HEK293 (cell line): ENCODE measurements around the gene TRABD2A.

Experiments
- KLF1 ChIP-seq: fragments of 450-650 bp; formaldehyde crosslinking; IDR thresholded peaks from 2 replicates; pipeline ENCODE4 v1.5.1; 2016; ENCODE audit warnings: missing biosample characterization, missing genetic modification characterization
- MYNN ChIP-seq: fragments of 450-650 bp; formaldehyde crosslinking; IDR thresholded peaks from 2 replicates; pipeline ENCODE4 v1.5.1; 2016; ENCODE audit warnings: missing biosample characterization, missing genetic modification characterization, borderline replicate concordance
- MZF1 ChIP-seq: fragments of 450-650 bp; formaldehyde crosslinking; IDR thresholded peaks from 2 replicates; pipeline ENCODE4 v1.5.1; 2017; ENCODE audit warnings: missing biosample characterization, missing genetic modification characterization, borderline replicate concordance
- REPIN1 ChIP-seq: fragments of 450-650 bp; formaldehyde crosslinking; IDR thresholded peaks from 2 replicates; pipeline ENCODE4 v1.5.1; 2017; ENCODE audit warnings: missing biosample characterization, missing genetic modification characterization, low read depth
- ZNF132 ChIP-seq: fragments of 450-650 bp; formaldehyde crosslinking; IDR thresholded peaks from 2 replicates; pipeline ENCODE4 v1.5.1; 2017; ENCODE audit warnings: missing biosample characterization, missing genetic modification characterization, borderline replicate concordance
- ZNF133 ChIP-seq: fragments of 450-650 bp; formaldehyde crosslinking; IDR thresholded peaks from 2 replicates; pipeline ENCODE4 v1.5.1; 2016; ENCODE audit warnings: missing biosample characterization, missing genetic modification characterization
- ZNF140 ChIP-seq: fragments of 450-650 bp; formaldehyde crosslinking; IDR thresholded peaks from 2 replicates; pipeline ENCODE4 v1.5.1; 2016; ENCODE audit warnings: missing biosample characterization, missing genetic modification characterization
- ZNF335 ChIP-seq: fragments of 450-650 bp; formaldehyde crosslinking; conservative IDR thresholded peaks from 2 replicates; pipeline ENCODE4 v1.5.1; 2016; ENCODE audit warnings: missing biosample characterization, missing genetic modification characterization
- ZNF544 ChIP-seq: fragments of 450-650 bp; formaldehyde crosslinking; IDR thresholded peaks from 2 replicates; pipeline ENCODE4 v1.5.0; 2017; ENCODE audit warnings: missing biosample characterization, missing genetic modification characterization
- ZNF548 ChIP-seq: fragments of 450-650 bp; formaldehyde crosslinking; IDR thresholded peaks from 2 replicates; pipeline ENCODE4 v1.5.1; 2016; ENCODE audit warnings: missing biosample characterization, missing genetic modification characterization
- ZNF571 ChIP-seq: fragments of 450-650 bp; formaldehyde crosslinking; IDR thresholded peaks from 2 replicates; pipeline ENCODE4 v1.5.0; 2017; ENCODE audit warnings: missing biosample characterization, missing genetic modification characterization
- ZNF600 ChIP-seq: fragments of 450-650 bp; formaldehyde crosslinking; IDR thresholded peaks from 2 replicates; pipeline ENCODE4 v1.5.1; 2016; ENCODE audit warnings: missing biosample characterization, missing genetic modification characterization
- ZNF664 ChIP-seq: fragments of 450-650 bp; formaldehyde crosslinking; IDR thresholded peaks from 2 replicates; pipeline ENCODE4 v1.5.1; 2016; ENCODE audit warnings: missing biosample characterization, missing genetic modification characterization
- ZNF670 ChIP-seq: fragments of 450-650 bp; formaldehyde crosslinking; IDR thresholded peaks from 2 replicates; pipeline ENCODE4 v1.5.1; 2016; ENCODE audit warnings: missing biosample characterization, missing genetic modification characterization, low read depth
- ZNF747 ChIP-seq: fragments of 450-650 bp; formaldehyde crosslinking; IDR thresholded peaks from 2 replicates; pipeline ENCODE4 v1.5.1; 2016; ENCODE audit warnings: missing biosample characterization, missing genetic modification characterization
- ZNF76 ChIP-seq: fragments of 450-650 bp; formaldehyde crosslinking; IDR thresholded peaks from 2 replicates; pipeline ENCODE4; 2016; ENCODE audit warnings: low read depth, missing biosample characterization, missing genetic modification characterization, borderline replicate concordance
- ZNF776 ChIP-seq: fragments of 450-650 bp; formaldehyde crosslinking; IDR thresholded peaks from 2 replicates; pipeline ENCODE4 v1.5.0; 2017; ENCODE audit warnings: missing biosample characterization, missing genetic modification characterization, borderline replicate concordance
- ZNF777 ChIP-seq: fragments of 450-650 bp; formaldehyde crosslinking; IDR thresholded peaks from 2 replicates; pipeline ENCODE4 v1.5.1; 2017; ENCODE audit warnings: missing biosample characterization, missing genetic modification characterization, borderline replicate concordance
- ZSCAN16 ChIP-seq: fragments of 450-650 bp; formaldehyde crosslinking; IDR thresholded peaks from 2 replicates; pipeline ENCODE4 v1.5.1; 2016; ENCODE audit warnings: missing biosample characterization, missing genetic modification characterization
- TF ChIP-seq, protein P1 (sequence below): fragments of 450-650 bp; formaldehyde crosslinking; IDR thresholded peaks from 2 replicates; pipeline ENCODE4 v1.5.0; 2017; ENCODE audit warnings: missing biosample characterization, missing genetic modification characterization, borderline replicate concordance
- TF ChIP-seq, protein P2 (sequence below): fragments of 450-650 bp; formaldehyde crosslinking; IDR thresholded peaks from 2 replicates; pipeline ENCODE4 v1.5.1; 2016; ENCODE audit warnings: missing biosample characterization, missing genetic modification characterization, borderline replicate concordance
- TF ChIP-seq, protein P3 (sequence below): fragments of 450-650 bp; formaldehyde crosslinking; IDR thresholded peaks from 2 replicates; pipeline ENCODE4 v1.5.1; 2017; ENCODE audit warnings: missing biosample characterization, missing genetic modification characterization
- TF ChIP-seq, protein P4 (sequence below): fragments of 450-650 bp; formaldehyde crosslinking; IDR thresholded peaks from 2 replicates; pipeline ENCODE4 v1.5.1; 2017; ENCODE audit warnings: missing biosample characterization, missing genetic modification characterization
- TF ChIP-seq, protein P5 (sequence below): sonication (generic); formaldehyde crosslinking; IDR thresholded peaks from 2 replicates; pipeline ENCODE4 v1.8.1; 2022; ENCODE audit warnings: mild to moderate bottlenecking, moderate library complexity, missing genetic modification reagents
- TF ChIP-seq, protein P6 (sequence below): fragments of 450-650 bp; formaldehyde crosslinking; IDR thresholded peaks from 2 replicates; pipeline ENCODE4 v1.5.1; 2016; ENCODE audit warnings: missing biosample characterization, missing genetic modification characterization
- TF ChIP-seq, protein P7 (sequence below): fragments of 450-650 bp; formaldehyde crosslinking; IDR thresholded peaks from 2 replicates; pipeline ENCODE4; 2016; ENCODE audit warnings: missing biosample characterization, missing genetic modification characterization

The TRABD2A gene

DNA sequence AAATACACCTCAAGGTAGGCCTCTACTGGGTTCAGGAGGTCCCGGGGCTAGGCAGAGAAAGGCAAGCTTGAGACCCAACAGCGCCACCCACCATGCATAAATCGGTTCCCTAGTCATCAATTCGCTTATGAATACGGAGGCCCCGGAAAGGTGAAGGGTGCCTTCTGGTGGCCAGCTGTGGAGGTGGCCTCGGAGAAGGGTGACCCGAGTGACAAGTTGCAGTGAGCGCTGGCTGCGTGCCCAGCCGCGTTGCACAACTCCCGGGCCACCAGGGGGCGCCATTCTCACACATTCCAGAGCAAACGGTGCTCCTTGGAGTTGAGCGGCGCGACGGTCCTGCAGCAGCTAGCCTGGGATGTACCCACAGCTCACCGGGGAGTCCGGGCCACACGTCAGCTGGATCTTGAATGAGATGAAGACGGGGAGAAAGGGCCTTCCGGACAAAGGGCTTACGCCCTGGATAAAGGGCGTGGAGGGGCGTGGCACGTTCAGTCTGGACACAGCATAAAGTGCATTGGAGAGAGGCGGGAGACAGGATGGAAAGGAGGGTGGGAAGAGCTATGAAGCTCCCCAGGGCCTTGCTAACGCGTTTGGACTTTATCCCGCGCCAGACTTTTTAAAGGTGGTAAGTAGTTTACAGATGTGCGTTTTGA lies 45.0 kb upstream of the TRABD2A start (continued):
- TF ChIP-seq, protein P1, sequence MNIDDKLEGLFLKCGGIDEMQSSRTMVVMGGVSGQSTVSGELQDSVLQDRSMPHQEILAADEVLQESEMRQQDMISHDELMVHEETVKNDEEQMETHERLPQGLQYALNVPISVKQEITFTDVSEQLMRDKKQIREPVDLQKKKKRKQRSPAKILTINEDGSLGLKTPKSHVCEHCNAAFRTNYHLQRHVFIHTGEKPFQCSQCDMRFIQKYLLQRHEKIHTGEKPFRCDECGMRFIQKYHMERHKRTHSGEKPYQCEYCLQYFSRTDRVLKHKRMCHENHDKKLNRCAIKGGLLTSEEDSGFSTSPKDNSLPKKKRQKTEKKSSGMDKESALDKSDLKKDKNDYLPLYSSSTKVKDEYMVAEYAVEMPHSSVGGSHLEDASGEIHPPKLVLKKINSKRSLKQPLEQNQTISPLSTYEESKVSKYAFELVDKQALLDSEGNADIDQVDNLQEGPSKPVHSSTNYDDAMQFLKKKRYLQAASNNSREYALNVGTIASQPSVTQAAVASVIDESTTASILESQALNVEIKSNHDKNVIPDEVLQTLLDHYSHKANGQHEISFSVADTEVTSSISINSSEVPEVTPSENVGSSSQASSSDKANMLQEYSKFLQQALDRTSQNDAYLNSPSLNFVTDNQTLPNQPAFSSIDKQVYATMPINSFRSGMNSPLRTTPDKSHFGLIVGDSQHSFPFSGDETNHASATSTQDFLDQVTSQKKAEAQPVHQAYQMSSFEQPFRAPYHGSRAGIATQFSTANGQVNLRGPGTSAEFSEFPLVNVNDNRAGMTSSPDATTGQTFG (tag by site-specific recombination): no peak
- no peak for TF ChIP-seq REPIN1
- no peak for TF ChIP-seq ZNF548 (tag by site-specific recombination)
- TF ChIP-seq, protein P2, sequence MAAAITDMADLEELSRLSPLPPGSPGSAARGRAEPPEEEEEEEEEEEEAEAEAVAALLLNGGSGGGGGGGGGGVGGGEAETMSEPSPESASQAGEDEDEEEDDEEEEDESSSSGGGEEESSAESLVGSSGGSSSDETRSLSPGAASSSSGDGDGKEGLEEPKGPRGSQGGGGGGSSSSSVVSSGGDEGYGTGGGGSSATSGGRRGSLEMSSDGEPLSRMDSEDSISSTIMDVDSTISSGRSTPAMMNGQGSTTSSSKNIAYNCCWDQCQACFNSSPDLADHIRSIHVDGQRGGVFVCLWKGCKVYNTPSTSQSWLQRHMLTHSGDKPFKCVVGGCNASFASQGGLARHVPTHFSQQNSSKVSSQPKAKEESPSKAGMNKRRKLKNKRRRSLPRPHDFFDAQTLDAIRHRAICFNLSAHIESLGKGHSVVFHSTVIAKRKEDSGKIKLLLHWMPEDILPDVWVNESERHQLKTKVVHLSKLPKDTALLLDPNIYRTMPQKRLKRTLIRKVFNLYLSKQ: no peak
- no peak; the same call in none of the 2 replicates for TF ChIP-seq ZNF335
- no peak for TF ChIP-seq ZNF133
- no peak for TF ChIP-seq ZNF777 (tag by site-specific recombination)
- no peak for TF ChIP-seq ZNF571 (tag by site-specific recombination)
- no peak for TF ChIP-seq ZNF670 (tag by site-specific recombination)
- TF ChIP-seq MYNN (tag by site-specific recombination): no peak
- TF ChIP-seq, protein P3, sequence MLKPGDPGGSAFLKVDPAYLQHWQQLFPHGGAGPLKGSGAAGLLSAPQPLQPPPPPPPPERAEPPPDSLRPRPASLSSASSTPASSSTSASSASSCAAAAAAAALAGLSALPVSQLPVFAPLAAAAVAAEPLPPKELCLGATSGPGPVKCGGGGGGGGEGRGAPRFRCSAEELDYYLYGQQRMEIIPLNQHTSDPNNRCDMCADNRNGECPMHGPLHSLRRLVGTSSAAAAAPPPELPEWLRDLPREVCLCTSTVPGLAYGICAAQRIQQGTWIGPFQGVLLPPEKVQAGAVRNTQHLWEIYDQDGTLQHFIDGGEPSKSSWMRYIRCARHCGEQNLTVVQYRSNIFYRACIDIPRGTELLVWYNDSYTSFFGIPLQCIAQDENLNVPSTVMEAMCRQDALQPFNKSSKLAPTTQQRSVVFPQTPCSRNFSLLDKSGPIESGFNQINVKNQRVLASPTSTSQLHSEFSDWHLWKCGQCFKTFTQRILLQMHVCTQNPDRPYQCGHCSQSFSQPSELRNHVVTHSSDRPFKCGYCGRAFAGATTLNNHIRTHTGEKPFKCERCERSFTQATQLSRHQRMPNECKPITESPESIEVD (tag by site-specific recombination): no peak
- TF ChIP-seq, protein P4, sequence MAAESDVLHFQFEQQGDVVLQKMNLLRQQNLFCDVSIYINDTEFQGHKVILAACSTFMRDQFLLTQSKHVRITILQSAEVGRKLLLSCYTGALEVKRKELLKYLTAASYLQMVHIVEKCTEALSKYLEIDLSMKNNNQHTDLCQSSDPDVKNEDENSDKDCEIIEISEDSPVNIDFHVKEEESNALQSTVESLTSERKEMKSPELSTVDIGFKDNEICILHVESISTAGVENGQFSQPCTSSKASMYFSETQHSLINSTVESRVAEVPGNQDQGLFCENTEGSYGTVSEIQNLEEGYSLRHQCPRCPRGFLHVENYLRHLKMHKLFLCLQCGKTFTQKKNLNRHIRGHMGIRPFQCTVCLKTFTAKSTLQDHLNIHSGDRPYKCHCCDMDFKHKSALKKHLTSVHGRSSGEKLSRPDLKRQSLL (tag by site-specific recombination): no peak
- TF ChIP-seq ZSCAN16 (tag by site-specific recombination): no peak
- TF ChIP-seq ZNF747 (tag by site-specific recombination): no peak
- TF ChIP-seq, protein P5, sequence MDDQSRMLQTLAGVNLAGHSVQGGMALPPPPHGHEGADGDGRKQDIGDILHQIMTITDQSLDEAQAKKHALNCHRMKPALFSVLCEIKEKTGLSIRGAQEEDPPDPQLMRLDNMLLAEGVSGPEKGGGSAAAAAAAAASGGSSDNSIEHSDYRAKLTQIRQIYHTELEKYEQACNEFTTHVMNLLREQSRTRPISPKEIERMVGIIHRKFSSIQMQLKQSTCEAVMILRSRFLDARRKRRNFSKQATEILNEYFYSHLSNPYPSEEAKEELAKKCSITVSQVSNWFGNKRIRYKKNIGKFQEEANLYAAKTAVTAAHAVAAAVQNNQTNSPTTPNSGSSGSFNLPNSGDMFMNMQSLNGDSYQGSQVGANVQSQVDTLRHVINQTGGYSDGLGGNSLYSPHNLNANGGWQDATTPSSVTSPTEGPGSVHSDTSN (CRISPR knock-in tag): peak; percentile 58; the same call in 1 of the 2 replicates
- TF ChIP-seq, protein P6, sequence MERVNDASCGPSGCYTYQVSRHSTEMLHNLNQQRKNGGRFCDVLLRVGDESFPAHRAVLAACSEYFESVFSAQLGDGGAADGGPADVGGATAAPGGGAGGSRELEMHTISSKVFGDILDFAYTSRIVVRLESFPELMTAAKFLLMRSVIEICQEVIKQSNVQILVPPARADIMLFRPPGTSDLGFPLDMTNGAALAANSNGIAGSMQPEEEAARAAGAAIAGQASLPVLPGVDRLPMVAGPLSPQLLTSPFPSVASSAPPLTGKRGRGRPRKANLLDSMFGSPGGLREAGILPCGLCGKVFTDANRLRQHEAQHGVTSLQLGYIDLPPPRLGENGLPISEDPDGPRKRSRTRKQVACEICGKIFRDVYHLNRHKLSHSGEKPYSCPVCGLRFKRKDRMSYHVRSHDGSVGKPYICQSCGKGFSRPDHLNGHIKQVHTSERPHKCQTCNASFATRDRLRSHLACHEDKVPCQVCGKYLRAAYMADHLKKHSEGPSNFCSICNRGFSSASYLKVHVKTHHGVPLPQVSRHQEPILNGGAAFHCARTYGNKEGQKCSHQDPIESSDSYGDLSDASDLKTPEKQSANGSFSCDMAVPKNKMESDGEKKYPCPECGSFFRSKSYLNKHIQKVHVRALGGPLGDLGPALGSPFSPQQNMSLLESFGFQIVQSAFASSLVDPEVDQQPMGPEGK (tag by site-specific recombination): peak; percentile 25; the same call in 1 of the 2 replicates
- TF ChIP-seq ZNF776 (tag by site-specific recombination): no peak
- TF ChIP-seq KLF1 (tag by site-specific recombination): peak; percentile 97
- TF ChIP-seq, protein P7, sequence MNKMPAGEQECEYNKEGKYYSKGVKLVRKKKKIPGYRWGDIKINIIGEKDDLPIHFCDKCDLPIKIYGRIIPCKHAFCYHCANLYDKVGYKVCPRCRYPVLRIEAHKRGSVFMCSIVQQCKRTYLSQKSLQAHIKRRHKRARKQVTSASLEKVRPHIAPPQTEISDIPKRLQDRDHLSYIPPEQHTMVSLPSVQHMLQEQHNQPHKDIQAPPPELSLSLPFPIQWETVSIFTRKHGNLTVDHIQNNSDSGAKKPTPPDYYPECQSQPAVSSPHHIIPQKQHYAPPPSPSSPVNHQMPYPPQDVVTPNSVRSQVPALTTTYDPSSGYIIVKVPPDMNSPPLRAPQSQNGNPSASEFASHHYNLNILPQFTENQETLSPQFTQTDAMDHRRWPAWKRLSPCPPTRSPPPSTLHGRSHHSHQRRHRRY (tag by site-specific recombination): no peak
- TF ChIP-seq ZNF600: peak; percentile 99
- TF ChIP-seq ZNF140 (tag by site-specific recombination): no peak
- peak; percentile 48; the same call in 1 of the 2 replicates for TF ChIP-seq ZNF76 (tag by site-specific recombination)
- TF ChIP-seq ZNF544: 0 out of 2 replicates have a peak, but pooled peaks have one; percentile 27
- TF ChIP-seq ZNF664: no peak
- TF ChIP-seq ZNF132 (tag by site-specific recombination): no peak
- TF ChIP-seq MZF1 (tag by site-specific recombination): no peak
